Thymus (tissue), 11 donors: ENCODE results near the gene OR6T1. TPM values are rescaled to one million over a fixed set of nuclear protein-coding genes. Genes with fewer than 3 reads are reported as not detected.

Experiments used
- DNase-seq, 9 donors: peaks; one replicate each; pipeline ENCODE4 v3.0.0-alpha.2; 2013; ENCODE audit warnings: low spot score in 9 of 9, low read depth in 6 of 9, missing footprints in 1 of 9
- H3K27ac ChIP-seq, 2 donors: one replicate each; pipeline ENCODE4 v1.5.1; 2013; ENCODE audit warnings: control low read depth in 1 of 2, low read depth in 1 of 2, low read length in 1 of 2, mild to moderate bottlenecking in 1 of 2, moderate library complexity in 1 of 2
- H3K27me3 ChIP-seq, 2 donors: one replicate each; pipeline ENCODE4 v1.5.1; 2013; ENCODE audit warnings: low read length in 1 of 2; ENCODE audit not compliant: control insufficient read depth in 2 of 2, insufficient read depth in 1 of 2
- H3K36me3 ChIP-seq, 2 donors: one replicate each; pipeline ENCODE4 v1.5.1; 2013; ENCODE audit warnings: low read length in 1 of 2, mild to moderate bottlenecking in 1 of 2, moderate library complexity in 1 of 2; ENCODE audit not compliant: control insufficient read depth in 2 of 2, insufficient read depth in 2 of 2
- H3K4me1 ChIP-seq, 2 donors: one replicate each; pipeline ENCODE4 v1.5.1; 2013; ENCODE audit warnings: low read length in 2 of 2; ENCODE audit not compliant: control insufficient read depth in 2 of 2, insufficient read depth in 2 of 2
- H3K4me3 ChIP-seq, 2 donors: one replicate each; pipeline ENCODE4 v1.5.1; 2013; ENCODE audit warnings: low read length in 2 of 2, control low read depth in 1 of 2, mild to moderate bottlenecking in 1 of 2
- H3K9me3 ChIP-seq, 2 donors: one replicate each; pipeline ENCODE4 v1.5.1; 2013; ENCODE audit warnings: low read length in 1 of 2, mild to moderate bottlenecking in 1 of 2; ENCODE audit not compliant: control insufficient read depth in 2 of 2, insufficient read depth in 1 of 2
- WGBS: extraction: QIAGEN DNeasy Blood & Tissue Kit; methylation state at CpG from one replicate; pipeline ENCODE4 v1.1.7; 2013; 5-methylcytosine and 5-hydroxymethylcytosine counted together
- polyA plus RNA-seq: library from polyadenylated mRNA; stranded (reverse); fragments of 200-250 nt; gene quantifications from one replicate; pipeline ENCODE4 v1.2.3, GENCODE V29; 2013
- total RNA-seq: library from RNA; stranded (reverse); fragments of 120-200 nt; gene quantifications from one replicate; pipeline ENCODE4 v1.2.4, GENCODE V29; 2013
- donor health status: healthy.

Gene OR6T1
- total and polyA plus RNA-seq, 2 donors = not detected

GRCh38 chr11:123924027-123924426, 19.6 kb downstream of the OR6T1 start:
- H3K9me3 ChIP-seq = no peaks in the 10 kb centered on the region
- H3K27me3 ChIP-seq = no peaks in the 10 kb centered on the region
- no peak overlapping the region for H3K4me3 ChIP-seq
- WGBS = 81% methylated on average over 1 of the region's 1 CpG
- no peaks in the 10 kb centered on the region for H3K4me1 ChIP-seq
- H3K27ac ChIP-seq = no peak overlapping the region
- DNase-seq = no peak
- no peaks in the 10 kb centered on the region for H3K36me3 ChIP-seq

GRCh38 chr11:123920943-123921342, 22.7 kb downstream of the OR6T1 start:
- Histone ChIP-seq H3K27me3 (no peaks in the 10 kb centered on the region), H3K4me1 (no peaks in the 10 kb centered on the region), H3K27ac (no peak overlapping the region), H3K36me3 (no peaks in the 10 kb centered on the region), H3K9me3 (no peaks in the 10 kb centered on the region), H3K4me3 (no peak overlapping the region)
- WGBS = 95% methylated on average over 3 of the region's 3 CpGs
- no peak for DNase-seq

GRCh38 chr11:123905826-123906225, 37.8 kb downstream of the OR6T1 start:
- no peaks in the 10 kb centered on the region for H3K4me1 ChIP-seq
- no peaks in the 10 kb centered on the region for H3K36me3 ChIP-seq
- DNase-seq = no peak
- H3K9me3 ChIP-seq = no peaks in the 10 kb centered on the region
- H3K4me3 ChIP-seq = no peak overlapping the region
- H3K27ac ChIP-seq = no peak overlapping the region
- no peaks in the 10 kb centered on the region for H3K27me3 ChIP-seq
- WGBS = 81% methylated on average over 3 of the region's 3 CpGs

- DNase-seq = no peak
- H3K36me3 ChIP-seq = no peaks in the 10 kb centered on the region
- H3K4me1 ChIP-seq = no peaks in the 10 kb centered on the region
- WGBS = 94% methylated on average over 3 of the region's 3 CpGs
- H3K4me3 ChIP-seq = no peak overlapping the region
- H3K27ac ChIP-seq = no peak overlapping the region
- H3K9me3 ChIP-seq = no peaks in the 10 kb centered on the region
- no peaks in the 10 kb centered on the region for H3K27me3 ChIP-seq
Measured at GRCh38 chr11:123904932-123905331, 38.7 kb downstream of the OR6T1 start.

- no peaks in the 10 kb centered on the region for H3K36me3 ChIP-seq
- H3K4me3 ChIP-seq = no peak overlapping the region
- no peaks in the 10 kb centered on the region for H3K27me3 ChIP-seq
- no peak for DNase-seq
- WGBS = 69% methylated on average over 2 of the region's 2 CpGs
- no peak overlapping the region for H3K27ac ChIP-seq
- H3K4me1 ChIP-seq = no peaks in the 10 kb centered on the region
- H3K9me3 ChIP-seq = no peaks in the 10 kb centered on the region
Measured at GRCh38 chr11:123903932-123904331, 39.7 kb downstream of the OR6T1 start.

GRCh38 chr11:123901867-123902266, 41.8 kb downstream of the OR6T1 start, which contains the start of gene OR8D4:
OR8D4 (plus strand) TSS chr11:123902167; CDS start chr11:123906432, 4,265 bp downstream.
- 99% methylated on average over 1 of the region's 1 CpG for WGBS
- Histone ChIP-seq H3K4me3 (no peak within 1 kb of the TSS), H3K27ac (no peak within 1 kb of the TSS), H3K36me3 (no peaks in the 10 kb centered on the region), H3K27me3 (no peaks in the 10 kb centered on the region), H3K4me1 (no peaks in the 10 kb centered on the region), H3K9me3 (no peaks in the 10 kb centered on the region)
- DNase-seq = no peak

- no peaks in the 10 kb centered on the region for H3K36me3 ChIP-seq
- H3K27me3 ChIP-seq = no peaks in the 10 kb centered on the region
- 92% methylated on average over 3 of the region's 3 CpGs for WGBS
- H3K9me3 ChIP-seq = no peaks in the 10 kb centered on the region
- no peak for DNase-seq
- no peak overlapping the region for H3K4me3 ChIP-seq
- no peak overlapping the region for H3K27ac ChIP-seq
- no peaks in the 10 kb centered on the region for H3K4me1 ChIP-seq
Measured at GRCh38 chr11:123899792-123900191, 43.8 kb downstream of the OR6T1 start.

Other genes with a start within 250 kb of the OR6T1 start
- gene ZNF202, start 202.2 kb downstream of the OR6T1 start, total RNA-seq = 5.7 TPM
- 10.7 TPM for gene ZNF202, start 202.2 kb downstream of the OR6T1 start, polyA plus RNA-seq
- gene OR6X1, start 189.3 kb downstream of the OR6T1 start, total RNA-seq = not detected
- not detected for gene OR6X1, start 189.3 kb downstream of the OR6T1 start, polyA plus RNA-seq
- gene OR6M1, start 137.5 kb downstream of the OR6T1 start, total RNA-seq = not detected
- gene OR6M1, start 137.5 kb downstream of the OR6T1 start, polyA plus RNA-seq = not detected
- not detected for gene TMEM225, start 58.2 kb downstream of the OR6T1 start, total RNA-seq
- not detected for gene TMEM225, start 58.2 kb downstream of the OR6T1 start, polyA plus RNA-seq
- gene OR8D4, start 41.7 kb downstream of the OR6T1 start, total RNA-seq = not detected
- 0.02 TPM for gene OR8D4, start 41.7 kb downstream of the OR6T1 start, polyA plus RNA-seq
- not detected for gene OR4D5, start 4.2 kb downstream of the OR6T1 start, total RNA-seq
- gene OR4D5, start 4.2 kb downstream of the OR6T1 start, polyA plus RNA-seq = not detected
- gene OR10S1, start 33.9 kb upstream of the OR6T1 start, total RNA-seq = not detected
- gene OR10S1, start 33.9 kb upstream of the OR6T1 start, polyA plus RNA-seq = not detected
- not detected for gene OR10G6, start 51.3 kb upstream of the OR6T1 start, total RNA-seq
- not detected for gene OR10G6, start 51.3 kb upstream of the OR6T1 start, polyA plus RNA-seq
- not detected for gene OR10G4, start 69.2 kb upstream of the OR6T1 start, total RNA-seq
- gene OR10G4, start 69.2 kb upstream of the OR6T1 start, polyA plus RNA-seq = under 0.01 TPM
- not detected for gene OR10G9, start 79.2 kb upstream of the OR6T1 start, total RNA-seq
- not detected for gene OR10G9, start 79.2 kb upstream of the OR6T1 start, polyA plus RNA-seq
- not detected for gene OR10G8, start 83.0 kb upstream of the OR6T1 start, total RNA-seq
- gene OR10G8, start 83.0 kb upstream of the OR6T1 start, polyA plus RNA-seq = not detected
- gene OR10G7, start 97.5 kb upstream of the OR6T1 start, total RNA-seq = not detected
- not detected for gene OR10G7, start 97.5 kb upstream of the OR6T1 start, polyA plus RNA-seq
- 6.0 TPM for gene VWA5A, start 171.6 kb upstream of the OR6T1 start, total RNA-seq
- 15.8 TPM for gene VWA5A, start 171.6 kb upstream of the OR6T1 start, polyA plus RNA-seq
- not detected for gene OR10D3, start 239.5 kb upstream of the OR6T1 start, total RNA-seq
- gene OR10D3, start 239.5 kb upstream of the OR6T1 start, polyA plus RNA-seq = not detected